Fibroblast of lung (primary cell): ENCODE results near the gene ABHD3. TPM values are rescaled to one million over a fixed set of nuclear protein-coding genes. Genes with fewer than 3 reads are reported as not detected.
A peak's percentile ranks its signal among the peaks of the same experiment; 100 is the strongest.
"Not testable (repeated sequence)": the region's sequence is repeated elsewhere in the genome, so short reads cannot be mapped to it uniquely, and the experiment has no call there.

Source experiments
- DNase-seq, 2 donors: peaks; one replicate each; pipeline versions ENCODE4 v3.0.0 to v3.0.0-alpha.2; 2010; ENCODE audit warnings: low read depth in 2 of 2
- H2AFZ ChIP-seq: 2 replicates; pipeline ENCODE4 v1.5.1; 2012; ENCODE audit warnings: low read length, control low read depth, inconsistent platforms
- H3K27ac ChIP-seq: 2 replicates; pipeline ENCODE4 v1.5.1; 2011; ENCODE audit warnings: low read length, control low read depth; ENCODE audit not compliant: insufficient read depth
- H3K27me3 ChIP-seq: 2 replicates; pipeline ENCODE4 v1.5.1; 2011; ENCODE audit warnings: mild to moderate bottlenecking, low read length; ENCODE audit not compliant: control insufficient read depth, insufficient read depth
- H3K36me3 ChIP-seq: 2 replicates; pipeline ENCODE4 v1.5.1; 2011; ENCODE audit warnings: low read length; ENCODE audit not compliant: control insufficient read depth, insufficient read depth
- H3K4me1 ChIP-seq: 2 replicates; pipeline ENCODE4 v1.5.1; 2011; ENCODE audit warnings: low read length; ENCODE audit not compliant: control insufficient read depth, insufficient read depth; ENCODE audit errors: extremely low read depth
- H3K4me2 ChIP-seq: 2 replicates; pipeline ENCODE4 v1.5.1; 2011; ENCODE audit warnings: low read length, control low read depth; ENCODE audit not compliant: insufficient read depth; ENCODE audit errors: extremely low read depth
- H3K4me3 ChIP-seq, 4 experiments: fragments of 200-600 bp in 1 of 4; sonication (generic) in 1 of 4; replicated peaks in 1 of 4; 2 replicates each; pipeline ENCODE4 v1.5.1; 2011 to 2016; ENCODE audit warnings: low read length in 4 of 4, low read depth in 3 of 4, mild to moderate bottlenecking in 3 of 4, control low read depth in 2 of 4, inconsistent platforms in 1 of 4, mixed read lengths in 1 of 4; ENCODE audit not compliant: insufficient read depth in 1 of 4; ENCODE audit errors: control extremely low read depth in 1 of 4
- H3K79me2 ChIP-seq: 2 replicates; pipeline ENCODE4 v1.5.1; 2012; ENCODE audit warnings: mild to moderate bottlenecking, low read length, inconsistent platforms; ENCODE audit not compliant: control insufficient read depth, insufficient read depth
- H3K9ac ChIP-seq: 2 replicates; pipeline ENCODE4 v1.5.1; 2011; ENCODE audit warnings: mild to moderate bottlenecking, low read length, control low read depth; ENCODE audit not compliant: insufficient read depth
- H3K9me3 ChIP-seq: 2 replicates; pipeline ENCODE4 v1.5.1; 2012; ENCODE audit warnings: low read depth, low read length; ENCODE audit not compliant: control insufficient read depth, insufficient read depth
- H4K20me1 ChIP-seq: 2 replicates; pipeline ENCODE4 v1.5.1; 2011; ENCODE audit warnings: low read length; ENCODE audit not compliant: control insufficient read depth, insufficient read depth; ENCODE audit errors: extremely low read depth
- CTCF ChIP-seq, 2 donors: IDR thresholded peaks in 1 of 2; conservative IDR thresholded peaks in 1 of 2; 1 replicate in 1 of 2; 2 replicates in 1 of 2; pipeline ENCODE4 v1.5.1; 2011 to 2012; ENCODE audit warnings: low read length in 2 of 2, control low read depth in 1 of 2, inconsistent platforms in 1 of 2, low read depth in 1 of 2, mild to moderate bottlenecking in 1 of 2
- EZH2 ChIP-seq: IDR thresholded peaks from 2 replicates; pipeline ENCODE4 v1.5.1; 2012; ENCODE audit warnings: low read length, control low read depth, mild to moderate bottlenecking; ENCODE audit errors: missing control alignments
- polyA plus RNA-seq, 2 donors: library from polyadenylated mRNA; depleted of rRNA in 1 of 2; stranded (reverse) in 1 of 2; unstranded in 1 of 2; fragments of >200 nt; gene quantifications; 2 replicates each; pipeline ENCODE4 v1.2.1, GENCODE V29; 2011 to 2012; ENCODE audit warnings: missing spikeins in 1 of 2
- total RNA-seq: library from RNA; depleted of rRNA; stranded (reverse); fragments of >200 nt; gene quantifications from 2 replicates; pipeline ENCODE4 v1.2.1, GENCODE V29; 2014

The ABHD3 gene
- total and polyA plus RNA-seq, 2 donors (not counting 1 experiment from before 2014, with no cell fraction given) = 6.3 to 17.0 TPM

DNA sequence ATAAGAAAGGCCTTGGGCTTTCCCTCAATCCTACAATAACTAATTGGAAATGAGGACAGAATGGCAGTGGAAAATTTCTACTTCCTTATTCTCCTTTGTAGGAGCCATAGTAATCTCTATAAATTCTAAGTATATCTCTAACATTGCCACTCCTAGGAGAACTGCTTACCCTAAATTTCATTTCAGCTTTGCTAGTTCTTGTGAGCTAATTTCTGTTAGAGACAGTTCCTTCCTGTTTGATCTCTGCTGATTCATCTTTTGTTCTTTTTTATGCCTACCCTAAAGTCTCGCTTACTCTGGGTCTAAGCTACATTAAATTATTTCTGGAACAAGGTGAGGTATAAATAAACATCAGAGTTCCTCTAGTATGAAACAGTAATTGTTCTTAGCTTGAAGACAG, 25.7 kb downstream of the ABHD3 start:
- Histone ChIP-seq H3K36me3 (no peaks in the 10 kb centered on the region), H3K9me3 (no peaks in the 10 kb centered on the region), H3K79me2 (no peaks in the 10 kb centered on the region), H2AFZ (no peak overlapping the region), H3K27ac (no peak overlapping the region), H3K4me2 (no peak overlapping the region), H4K20me1 (no peaks in the 10 kb centered on the region), H3K4me1 (no peaks in the 10 kb centered on the region), H3K4me3 (no peak overlapping the region), H3K9ac (no peak overlapping the region), H3K27me3 (no peaks in the 10 kb centered on the region)
- no peak for DNase-seq
- TF ChIP-seq EZH2 = no peak
- no peak for TF ChIP-seq CTCF (conservative IDR thresholded peaks at IDR 0.05 in 1 of 2, IDR thresholded peaks at IDR 0.05 in 1 of 2; ENCODE audit: low read depth in 1 of 2, low read length in 2 of 2)

GRCh38 chr18:21675354-21675753, 29.2 kb downstream of the ABHD3 start:
- H3K4me3 ChIP-seq, H3K27me3 ChIP-seq, H3K4me1 ChIP-seq, H4K20me1 ChIP-seq, H3K36me3 ChIP-seq, H3K9me3 ChIP-seq, H3K9ac ChIP-seq, H3K79me2 ChIP-seq, H2AFZ ChIP-seq, H3K27ac ChIP-seq, H3K4me2 ChIP-seq: not testable (repeated sequence)
- peak in 1 of 2 donors; percentile 40 for DNase-seq

DNA sequence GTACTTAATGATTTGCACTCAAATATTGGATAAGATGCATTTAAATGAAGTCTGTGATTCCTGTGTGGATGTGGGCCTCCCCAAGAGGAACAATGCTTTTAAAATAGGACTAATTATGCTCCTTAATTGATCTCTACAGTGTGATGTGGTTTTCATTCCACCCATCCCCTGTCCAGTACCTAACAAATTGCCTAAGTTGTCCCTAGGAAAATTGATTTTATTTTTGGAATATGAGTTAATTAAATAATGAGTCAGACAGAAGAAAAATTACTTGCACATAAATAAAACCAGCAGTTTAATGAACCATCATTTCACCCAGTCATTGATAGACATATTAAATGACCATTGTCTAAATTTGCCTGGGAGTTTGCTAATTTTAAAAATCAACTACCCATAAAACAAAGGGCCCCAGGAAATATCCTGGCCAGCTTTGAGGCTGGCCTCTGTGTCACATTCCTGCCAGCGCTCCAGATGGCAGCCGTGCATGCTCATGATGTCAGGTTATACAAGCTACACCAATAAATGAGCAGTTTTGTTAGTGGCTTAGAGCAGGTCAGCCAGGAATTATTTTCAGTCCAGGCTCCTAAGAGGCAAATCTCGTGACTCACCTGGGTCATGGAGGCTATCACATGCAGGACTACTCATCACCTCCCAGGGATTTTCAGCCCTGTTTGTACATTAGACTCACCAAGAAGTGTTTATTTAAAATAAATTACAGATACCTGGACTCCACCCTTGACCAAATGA, 31.9 kb downstream of the ABHD3 start:
- DNase-seq = peak; percentile 18 to 73
- Histone ChIP-seq H3K27ac (no peak overlapping the region), H3K79me2 (no peaks in the 10 kb centered on the region)

More for the DNA sequence above, 31.9 kb downstream of the ABHD3 start:
- Histone ChIP-seq H3K4me2 (no peak overlapping the region), H3K4me3 (no peak overlapping the region), H3K9ac (no peak overlapping the region), H3K9me3 (no peaks in the 10 kb centered on the region), H3K4me1 (no peaks in the 10 kb centered on the region), H2AFZ (no peak overlapping the region), H3K36me3 (no peaks in the 10 kb centered on the region), H3K27me3 (no peaks in the 10 kb centered on the region), H4K20me1 (no peaks in the 10 kb centered on the region)
- TF ChIP-seq CTCF (conservative IDR thresholded peaks at IDR 0.05 in 1 of 2, IDR thresholded peaks at IDR 0.05 in 1 of 2; ENCODE audit: low read depth in 1 of 2, low read length in 2 of 2) = no peak
- no peak for TF ChIP-seq EZH2
